A673 (cell line): ENCODE measurements around the gene NOL8. TPM values are rescaled to one million over a fixed set of nuclear protein-coding genes. Genes with fewer than 3 reads are reported as not detected.

ENCODE experiments used
- BruUV-seq: library from RNA; stranded (reverse); fragments of 400-500 nt; replicated peaks from 2 replicates; lab custom pipeline; 2021; lab: Mats Ljungman, UMichigan
- CTCF ChIA-PET: fragments of 300-600 bp; sonication (Branson Sonifier 250); formaldehyde crosslinking; loops from one replicate; lab custom pipeline; 2022; ENCODE audit warnings: antibody characterized with exemption; lab: Charles Lee
- POLR2A ChIA-PET: fragments of 300-600 bp; sonication (Branson Sonifier 250); formaldehyde crosslinking; loops from one replicate; lab custom pipeline; 2022; ENCODE audit warnings: antibody characterized with exemption; ENCODE audit not compliant: low non-redundant PET; lab: Charles Lee
- DNase-seq: peaks from one replicate; pipeline ENCODE4 v3.0.0-alpha.2; 2015; ENCODE audit warnings: low spot score
- H3K27ac ChIP-seq: fragments of 200-600 bp; sonication (generic); 2 replicates; pipeline ENCODE4 v1.5.1; 2016; ENCODE audit warnings: mixed run types, low read depth, mild to moderate bottlenecking, mixed read lengths, antibody characterized with exemption, low read length; ENCODE audit not compliant: poor library complexity, severe bottlenecking
- H3K27me3 ChIP-seq: fragments of 200-600 bp; sonication (generic); replicated peaks from 2 replicates; pipeline ENCODE4 v1.6.1; 2017; ENCODE audit warnings: mixed run types, low read depth, mild to moderate bottlenecking, mixed read lengths, antibody characterized with exemption, low read length; ENCODE audit not compliant: insufficient read depth, poor library complexity
- H3K36me3 ChIP-seq: fragments of 200-600 bp; sonication (generic); 2 replicates; pipeline ENCODE4 v1.6.1; 2016; ENCODE audit warnings: mixed run types, mild to moderate bottlenecking, mixed read lengths, antibody characterized with exemption, low read length; ENCODE audit not compliant: insufficient read depth, poor library complexity, severe bottlenecking
- H3K4me1 ChIP-seq: fragments of 200-600 bp; sonication (generic); 2 replicates; pipeline ENCODE4 v1.6.1; 2017; ENCODE audit warnings: mixed run types, mild to moderate bottlenecking, mixed read lengths, antibody characterized with exemption, low read length; ENCODE audit not compliant: insufficient read depth, poor library complexity, severe bottlenecking
- H3K4me3 ChIP-seq: fragments of 200-600 bp; sonication (generic); 2 replicates; pipeline ENCODE4 v1.5.1; 2016; ENCODE audit warnings: low read depth, mixed run types, mild to moderate bottlenecking, mixed read lengths, low read length; ENCODE audit not compliant: poor library complexity, severe bottlenecking
- H3K9me3 ChIP-seq: fragments of 200-600 bp; sonication (generic); 2 replicates; pipeline ENCODE4 v1.6.1; 2016; ENCODE audit warnings: mixed run types, low read depth, mild to moderate bottlenecking, mixed read lengths, antibody characterized with exemption, low read length; ENCODE audit not compliant: poor library complexity, severe bottlenecking
- CTCF ChIP-seq: fragments of 300-800, 200-600 bp; sonication (generic); conservative IDR thresholded peaks from 2 replicates; pipeline ENCODE4 v1.5.1; 2017; ENCODE audit warnings: low read depth, mild to moderate bottlenecking, antibody characterized with exemption, low read length, moderate library complexity, mixed read lengths
- EZH2 ChIP-seq: fragments of 200-600 bp; sonication (generic); IDR thresholded peaks from 2 replicates; pipeline ENCODE4 v1.6.1; 2017; ENCODE audit warnings: borderline replicate concordance, low read depth, mild to moderate bottlenecking, mixed read lengths, antibody characterized with exemption, low read length; ENCODE audit not compliant: poor library complexity, severe bottlenecking
- intact Hi-C: fragments of 100-400 bp; cut with micrococcal nuclease; formaldehyde crosslinking; loops from one replicate; pipeline ENCODE4 v1.10.0; 2022; ENCODE audit not compliant: unreplicated experiment
- total RNA-seq: library from RNA; stranded (reverse); gene quantifications from 2 replicates; pipeline ENCODE4 v1.2.3, GENCODE V29; 2021

The NOL8 gene
- total RNA-seq, 1 experiment from 2014 or later = 59.7 TPM

- no peak for TF ChIP-seq EZH2
- TF ChIP-seq CTCF = peak; percentile 46; the same call in 1 of the 2 replicates
- POLR2A ChIA-PET = no interaction called here
- H3K4me1 ChIP-seq = no peaks in the 10 kb centered on the region
- BruUV-seq = no TSS peak
- DNase-seq = no peak
- CTCF ChIA-PET = interaction anchor here (0.8 to 1.3 kb wide), 2 partner anchors 113 to 291 kb away, joined by 3 to 4 read pairs; no protein-coding TSS in a partner anchor
- H3K9me3 ChIP-seq = no peaks in the 10 kb centered on the region
- H3K27me3 ChIP-seq = no peaks in the 10 kb centered on the region
- H3K4me3 ChIP-seq = no peak overlapping the region
- no peak overlapping the region for H3K27ac ChIP-seq
- intact Hi-C loops = loop anchor here (5.0 kb wide), 2 partner anchors 99 to 289 kb away; no protein-coding TSS in a partner anchor
- peaks cover 10% of the 10 kb centered on the region for H3K36me3 ChIP-seq
Measured at GRCh38 chr9:92342825-92343488, 17.8 kb upstream of the NOL8 start.

GRCh38 chr9:92341578-92341977, 16.4 kb upstream of the NOL8 start:
- Histone ChIP-seq H3K36me3 (peaks cover 10% of the 10 kb centered on the region), H3K9me3 (no peaks in the 10 kb centered on the region), H3K27ac (no peak overlapping the region), H3K4me1 (no peaks in the 10 kb centered on the region), H3K27me3 (no peaks in the 10 kb centered on the region), H3K4me3 (no peak overlapping the region)
- POLR2A ChIA-PET = no interaction called here
- intact Hi-C loops = loop anchor here (5.0 kb wide), 2 partner anchors 101 to 291 kb away; no protein-coding TSS in a partner anchor
- CTCF ChIA-PET = no interaction called here
- DNase-seq = no peak
- BruUV-seq = no TSS peak
- TF ChIP-seq EZH2 = no peak
- no peak for TF ChIP-seq CTCF

- peaks cover 3% of the 10 kb centered on the region for H3K4me1 ChIP-seq
- DNase-seq = no peak
- ChIA-PET CTCF (no interaction called here), POLR2A (interaction anchor here (0.5 kb wide), 1 partner anchor 24 kb away, joined by 3 read pairs; no protein-coding TSS in a partner anchor)
- H3K36me3 ChIP-seq = peaks cover 1% of the 10 kb centered on the region
- no peaks in the 10 kb centered on the region for H3K9me3 ChIP-seq
- H3K27me3 ChIP-seq = no peaks in the 10 kb centered on the region
- TF ChIP-seq EZH2 (no peak), CTCF (no peak)
- no peak overlapping the region for H3K4me3 ChIP-seq
- BruUV-seq = no TSS peak
- no peak overlapping the region for H3K27ac ChIP-seq
- intact Hi-C loops = no loop called here
Measured at GRCh38 chr9:92333282-92333634, 8.1 kb upstream of the NOL8 start.
